HG02610 (cell line): ENCODE data around the gene COX6B1.
"Not testable (repeated sequence)": the region's sequence is repeated elsewhere in the genome, so short reads cannot be mapped to it uniquely, and the experiment has no call there.

Experiments used
- ATAC-seq: cut with Tn5 transposase; IDR thresholded peaks from one replicate; pipeline ENCODE4 v1.9.1; 2021; ENCODE audit warnings: mild to moderate bottlenecking, moderate library complexity; ENCODE audit not compliant: unreplicated experiment

The COX6B1 gene

DNA sequence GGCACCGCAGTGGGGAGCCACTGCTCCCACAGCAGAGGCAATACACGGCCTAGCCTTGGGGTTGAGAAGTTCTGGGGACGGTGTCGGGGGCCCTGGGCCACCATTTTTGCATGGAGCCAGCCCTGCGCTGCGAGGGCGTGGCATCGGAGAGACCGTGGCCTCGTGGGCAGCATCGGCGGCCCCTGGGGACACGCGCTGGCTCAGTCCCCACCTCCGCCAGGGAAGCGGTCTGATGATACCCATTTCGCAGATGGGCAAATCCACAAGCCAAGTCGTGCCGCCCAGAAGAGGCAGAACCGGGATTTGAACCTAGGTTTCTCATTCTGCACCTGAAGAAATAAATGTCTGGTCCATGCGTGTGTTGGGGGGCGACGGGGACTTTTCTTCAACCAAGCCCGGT lies 17.0 kb downstream of the COX6B1 start:
- ATAC-seq = no peak

DNA sequence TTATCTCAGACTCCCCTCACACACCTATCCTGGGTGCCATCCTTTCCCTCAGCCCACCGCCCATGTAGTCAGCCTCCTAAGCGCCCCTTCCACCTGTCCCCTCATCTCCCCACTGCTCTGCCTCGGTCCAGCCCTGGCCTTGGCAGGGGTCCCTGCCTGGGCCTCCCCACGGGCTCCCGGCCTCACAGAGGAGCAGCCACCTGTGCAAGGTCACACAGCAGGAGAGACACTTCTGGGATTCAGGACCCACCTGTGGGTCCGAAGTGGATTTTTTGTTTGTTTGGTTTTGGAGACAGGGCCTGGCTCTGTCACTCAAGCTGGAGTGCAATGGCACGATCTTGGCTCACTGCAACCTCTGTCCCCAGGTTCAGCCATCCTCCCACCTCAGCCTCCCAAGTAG lies 17.5 kb downstream of the COX6B1 start:
- no peak for ATAC-seq

DNA sequence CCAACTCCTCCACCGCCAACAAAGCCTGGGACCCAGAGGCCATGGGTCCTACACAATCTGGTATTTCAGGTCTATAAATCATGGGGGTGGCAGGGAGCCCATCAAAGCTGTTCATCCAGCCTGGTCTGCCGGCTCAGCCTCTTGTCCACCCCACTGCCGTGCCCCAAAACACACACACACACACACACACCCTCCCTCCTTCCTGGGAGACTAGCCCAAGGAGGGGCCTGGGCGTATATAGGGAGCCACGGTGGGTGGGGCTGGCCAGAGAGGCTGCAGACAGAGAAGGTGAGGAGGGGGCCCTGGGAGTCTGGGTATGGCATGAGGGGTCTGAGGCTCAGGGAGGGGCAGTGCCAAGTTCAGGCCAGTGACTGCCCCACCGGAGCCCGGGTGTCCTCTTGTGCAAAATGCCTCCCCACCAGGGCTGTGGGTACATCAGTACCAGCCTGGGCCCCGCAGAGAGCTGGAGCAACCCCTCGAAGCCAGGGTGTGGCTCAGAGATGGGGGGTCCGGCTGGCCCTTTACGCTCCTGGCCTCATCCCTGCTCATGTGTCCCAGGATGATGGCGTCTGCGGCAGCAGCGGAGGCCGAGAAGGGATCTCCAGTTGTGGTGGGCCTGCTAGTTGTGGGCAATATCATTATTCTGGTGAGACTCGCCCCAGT lies 18.3 kb downstream of the COX6B1 start, which contains the start of gene UPK1A:
TSS of gene UPK1A (plus strand) at position 267 of the 663 bp plus-strand sequence. CDS start at position 563, 296 bp downstream.
- no peak for ATAC-seq

DNA sequence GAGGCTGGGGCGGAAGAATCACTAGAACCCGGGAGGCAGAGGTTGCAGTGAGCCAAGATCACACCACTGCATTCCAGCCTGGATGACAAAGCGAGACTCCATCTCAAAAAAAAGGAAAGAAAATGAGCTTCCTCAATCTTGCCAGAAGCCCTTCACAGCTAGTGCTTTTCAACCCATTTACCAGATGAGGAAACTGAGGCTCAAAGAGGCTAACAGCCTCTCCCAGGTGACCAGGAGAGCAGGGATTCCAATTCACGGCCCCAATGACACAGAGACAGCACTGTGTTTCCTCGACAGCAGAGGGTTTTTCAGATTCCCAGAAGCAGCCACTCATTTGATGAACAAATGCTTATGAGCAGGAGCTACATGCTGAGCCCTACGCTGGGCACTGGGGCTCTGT lies 21.4 kb downstream of the COX6B1 start:
- no peak for ATAC-seq

GRCh38 chr19:35669974-35670373 lies 21.9 kb downstream of the COX6B1 start:
- no peak for ATAC-seq

DNA sequence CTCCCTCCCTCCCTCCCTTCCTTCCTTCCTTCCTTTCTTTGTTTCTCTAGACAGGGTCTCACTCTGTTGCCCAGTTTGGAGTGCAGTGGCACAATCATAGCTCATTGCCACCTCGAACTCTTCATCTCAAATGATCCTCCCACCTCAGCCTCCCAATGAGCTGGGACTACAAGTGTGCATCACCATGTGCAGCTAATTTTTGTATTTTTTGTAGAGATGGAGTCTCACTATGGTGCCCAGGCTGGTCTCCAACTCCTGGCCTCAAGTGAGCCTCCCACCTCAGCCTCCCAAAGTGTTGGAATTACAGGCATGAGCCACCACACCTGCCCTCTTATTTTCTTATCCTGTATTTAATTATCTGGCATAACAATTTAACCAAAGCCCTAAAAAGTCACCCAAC lies 22.6 kb downstream of the COX6B1 start:
- ATAC-seq = no peak

- ATAC-seq = no peak
Observed at GRCh38 chr19:35671818-35672217, 23.7 kb downstream of the COX6B1 start.

GRCh38 chr19:35673121-35673804 lies 25.1 kb downstream of the COX6B1 start:
- peak; percentile 44 for ATAC-seq

GRCh38 chr19:35675589-35676140 lies 27.5 kb downstream of the COX6B1 start:
- no peak for ATAC-seq

DNA sequence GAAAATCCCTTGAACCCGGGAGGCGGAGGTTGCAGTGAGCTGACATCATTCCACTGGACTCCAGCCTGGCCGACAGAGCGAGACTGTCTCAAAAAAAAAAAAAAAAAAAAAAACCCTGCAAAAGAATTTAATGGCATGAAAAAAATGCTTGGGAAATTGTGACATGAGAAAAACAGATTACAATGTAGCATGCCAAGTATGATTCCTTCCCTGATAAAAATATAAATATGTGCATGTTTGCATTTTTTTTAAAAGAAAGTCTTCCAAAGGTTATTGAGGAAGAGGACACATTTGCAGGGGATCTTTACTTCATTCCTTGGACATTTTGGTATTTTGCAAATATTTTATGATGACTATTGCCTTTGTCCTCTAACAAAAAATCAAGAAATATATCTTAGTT lies 41.7 kb downstream of the COX6B1 start:
- no peak for ATAC-seq

DNA sequence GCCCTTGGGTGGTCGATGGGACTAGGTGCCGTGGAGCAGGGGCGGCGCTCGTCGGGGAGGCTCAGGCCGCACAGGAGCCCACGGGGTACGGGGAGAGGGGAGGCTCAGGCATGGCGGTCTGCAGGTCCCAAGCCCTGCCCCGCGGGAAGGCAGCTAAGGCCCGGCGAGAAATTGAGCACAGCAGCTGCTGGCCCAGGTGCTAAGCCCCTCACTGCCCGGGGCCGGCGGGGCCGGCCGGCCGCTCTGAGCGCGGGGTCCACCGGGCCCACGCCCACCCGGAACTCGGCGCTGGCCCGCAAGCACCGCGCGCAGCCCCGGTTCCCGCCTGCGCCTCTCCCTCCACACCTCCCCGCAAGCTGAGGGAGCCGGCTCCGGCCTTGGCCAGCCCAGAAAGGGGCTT lies 43.0 kb downstream of the COX6B1 start:
- ATAC-seq = not testable (repeated sequence)

DNA sequence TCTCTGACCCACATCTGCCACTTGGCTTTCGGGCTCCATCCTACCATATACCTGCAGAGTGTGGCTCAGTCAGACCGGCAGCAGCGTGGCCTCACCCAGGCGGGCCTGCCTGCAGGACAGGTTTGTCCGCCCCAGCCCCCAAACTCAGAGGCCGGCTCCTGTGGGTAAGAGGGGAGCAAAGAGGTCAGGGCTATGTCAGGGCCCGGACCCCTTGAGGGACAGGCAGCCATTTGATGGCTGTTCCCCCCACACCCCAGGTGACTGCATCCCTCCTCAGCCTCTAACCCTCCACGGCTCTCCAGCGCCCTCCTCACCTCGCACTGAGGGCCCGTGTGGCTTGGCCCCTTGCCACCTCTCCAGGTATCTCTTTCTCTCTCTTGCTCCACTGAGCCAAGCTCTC lies 43.9 kb downstream of the COX6B1 start:
- no peak for ATAC-seq

DNA sequence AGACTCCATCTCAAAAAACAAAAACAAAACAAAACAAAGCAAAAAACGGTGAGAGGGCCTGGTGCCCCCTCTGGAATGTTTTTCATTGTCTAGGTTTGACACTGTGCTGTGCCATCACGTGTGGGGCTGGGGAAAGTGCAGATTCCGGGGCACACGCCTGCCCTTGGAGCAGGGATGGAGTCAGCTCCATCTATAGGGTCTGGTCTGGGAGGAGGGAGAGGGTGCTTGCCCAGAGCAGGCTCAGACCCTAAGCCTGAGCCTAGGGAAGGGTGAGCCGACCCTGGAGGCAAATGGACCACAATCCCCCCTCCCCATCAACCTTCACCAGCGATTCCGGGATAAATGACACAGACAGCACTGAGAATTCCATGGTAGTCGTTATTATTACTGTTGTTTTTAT lies 45.3 kb downstream of the COX6B1 start:
- no peak for ATAC-seq

DNA sequence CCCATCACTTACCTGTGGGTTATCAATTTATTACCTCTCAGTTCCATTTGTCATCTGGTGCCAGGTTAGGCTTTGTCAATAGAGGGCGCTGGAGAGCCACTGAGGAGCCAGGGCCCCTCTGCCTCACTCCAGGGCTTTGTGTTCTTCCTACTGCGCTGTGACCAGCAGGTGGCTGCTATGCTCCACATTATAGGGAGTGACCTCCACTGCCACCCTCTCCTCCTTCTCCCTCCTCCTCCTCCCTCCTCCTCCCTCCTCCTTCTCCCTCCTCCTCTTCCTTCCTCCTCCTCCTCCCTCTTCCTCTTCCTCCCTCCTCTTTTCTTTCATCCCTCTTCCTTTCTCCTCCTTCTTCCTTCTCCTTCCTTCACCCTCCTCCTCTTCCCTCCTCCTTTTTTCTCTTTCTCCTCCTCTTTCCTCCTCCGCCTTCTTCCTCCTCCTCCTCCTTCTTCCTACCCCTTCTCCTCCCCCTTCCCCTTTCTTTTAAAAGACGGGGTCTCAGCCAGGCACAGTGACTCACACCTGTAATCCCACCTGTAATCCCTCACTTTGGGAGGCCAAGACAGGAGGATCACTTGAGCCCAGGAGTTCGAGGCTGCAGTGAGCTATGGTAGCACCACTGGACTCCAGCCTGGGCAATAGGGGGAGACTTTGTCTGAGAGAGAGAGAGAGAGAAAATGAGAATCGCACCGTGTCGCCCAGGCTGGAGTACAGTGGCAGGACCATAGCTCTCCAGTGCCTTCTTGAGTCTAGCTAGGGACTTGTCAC lies 45.9 kb downstream of the COX6B1 start:
- ATAC-seq = peak; percentile 56

DNA sequence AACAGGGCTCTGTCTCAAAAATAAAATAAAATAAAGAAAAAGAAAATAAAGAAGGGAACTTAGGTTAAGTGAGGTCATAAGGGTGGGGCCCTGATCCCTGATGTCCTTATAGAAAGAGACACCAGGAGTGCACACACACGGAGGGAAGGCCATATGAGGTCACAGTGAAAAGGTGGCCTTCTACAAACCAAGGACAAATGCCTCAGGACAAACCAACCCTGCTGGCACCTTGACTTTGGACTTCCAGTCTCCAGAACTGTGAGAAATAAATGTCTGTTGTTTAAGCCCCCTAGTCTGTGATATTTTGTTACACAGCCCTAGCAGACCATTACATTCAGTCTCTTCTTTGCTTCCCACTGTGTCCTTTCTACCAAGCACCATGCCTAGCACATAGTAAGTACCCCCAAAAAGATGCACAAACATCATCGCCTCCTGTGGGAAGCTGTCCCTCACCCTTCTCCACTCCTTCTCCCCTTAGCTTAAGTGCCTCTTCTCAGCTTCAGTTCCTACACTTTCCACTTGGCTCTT lies 47.8 kb downstream of the COX6B1 start:
- ATAC-seq = no peak

DNA sequence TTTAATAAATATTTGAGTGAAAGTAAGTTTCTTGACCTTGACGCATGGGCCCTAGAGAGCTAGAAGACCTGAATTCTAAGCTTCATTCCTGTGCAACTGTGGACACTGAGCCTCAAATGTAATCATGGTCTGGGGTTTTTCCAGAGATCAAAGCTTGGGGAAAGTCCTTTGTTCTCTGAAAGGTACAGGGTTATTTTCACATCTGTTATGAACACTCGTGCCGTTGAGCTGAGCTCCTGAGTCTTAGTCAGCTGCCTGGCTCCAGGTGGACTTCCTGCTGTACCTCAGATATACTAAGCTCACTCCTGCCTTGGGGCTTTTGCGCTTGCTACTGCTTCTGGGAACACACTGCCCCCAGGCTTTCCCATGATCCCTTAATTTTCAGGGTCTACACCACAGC lies 48.7 kb downstream of the COX6B1 start:
- peak; percentile 46 for ATAC-seq

GRCh38 chr19:35702223-35703012 lies 54.3 kb downstream of the COX6B1 start:
- peak; percentile 92 for ATAC-seq

GRCh38 chr19:35703343-35703742 lies 55.2 kb downstream of the COX6B1 start:
- ATAC-seq = no peak

DNA sequence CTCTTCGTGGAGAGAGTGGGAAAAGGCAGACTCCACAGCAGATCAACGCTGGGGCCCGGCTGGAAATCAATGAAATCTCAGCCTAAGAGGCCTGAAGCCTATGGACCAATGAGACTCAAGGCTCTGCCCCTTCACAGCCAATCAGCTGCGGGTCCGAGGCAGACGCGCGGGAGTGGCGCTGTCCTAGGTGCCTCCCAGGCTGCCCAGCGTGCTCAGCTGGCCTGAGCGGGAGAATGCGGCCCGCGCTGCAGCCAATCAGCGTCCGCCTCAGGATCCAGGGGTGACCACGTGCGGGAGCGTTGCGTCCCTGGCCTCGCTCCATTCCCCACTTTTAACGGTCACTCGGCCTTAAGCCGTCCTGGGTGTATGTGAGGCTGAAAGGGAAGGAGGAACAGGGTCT lies 56.1 kb downstream of the COX6B1 start, which contains the start of gene ZBTB32:
TSS of gene ZBTB32 (plus strand) at position 341 of the 400 bp plus-strand sequence. CDS start 10,069 bp downstream, outside the sequence.
- ATAC-seq = no peak
